ENCODE measurements around the gene TEX13D.

The TEX13D gene

DNA sequence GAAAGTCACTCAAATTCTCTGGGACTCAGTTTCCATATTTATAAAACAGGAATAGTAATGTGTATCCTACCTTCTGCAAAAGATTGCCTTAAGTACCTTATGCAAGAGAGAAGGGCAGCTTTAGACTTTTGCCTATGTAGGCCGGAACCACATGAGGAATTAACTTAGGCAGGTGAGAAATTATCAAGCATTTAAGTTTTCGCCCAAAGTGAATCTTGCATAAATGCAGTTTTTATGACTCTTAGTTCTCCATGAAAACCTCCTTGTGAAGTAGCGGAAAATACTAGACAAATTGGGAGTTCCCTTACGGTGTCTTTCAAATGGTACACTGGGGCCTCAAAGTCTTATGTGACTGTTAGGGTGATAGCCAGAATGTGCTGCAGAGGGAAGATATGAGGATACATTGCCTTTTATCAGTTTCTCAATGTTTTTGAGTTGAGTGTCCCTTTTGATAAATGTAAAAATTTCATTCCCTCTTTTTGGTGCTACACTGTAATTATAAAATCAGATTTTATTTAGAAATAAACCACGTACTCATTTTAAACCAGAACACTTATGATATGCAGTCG lies 16.5 kb downstream of the TEX13D start:
- DNase-seq (ENCODE audit: low read depth): no peak

DNA sequence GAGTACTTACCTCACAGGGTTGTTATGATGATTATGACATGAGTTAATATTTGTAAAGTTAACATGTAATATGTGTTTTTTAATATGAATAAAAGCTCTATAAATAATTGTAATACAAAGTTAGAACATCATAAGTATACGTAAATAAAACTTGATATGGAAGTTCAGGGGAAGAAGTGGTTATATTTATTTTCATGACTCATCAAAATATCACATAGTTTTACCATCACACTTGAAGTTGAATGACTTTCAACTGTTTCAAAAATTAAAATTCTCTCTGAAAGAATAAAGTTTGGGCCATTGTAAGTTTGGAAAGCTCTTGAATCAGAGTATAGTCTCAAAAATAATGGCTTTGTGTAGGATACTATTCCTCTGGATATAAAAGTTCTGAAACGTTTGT lies 22.2 kb downstream of the TEX13D start:
- no peak for DNase-seq (ENCODE audit: low read depth)

GRCh38 chrX:124358800-124359383 lies 26.4 kb downstream of the TEX13D start:
- no peak for DNase-seq (ENCODE audit: low read depth)

- DNase-seq (ENCODE audit: low read depth): no peak
Measured at GRCh38 chrX:124362072-124362471, 29.6 kb downstream of the TEX13D start.

DNA sequence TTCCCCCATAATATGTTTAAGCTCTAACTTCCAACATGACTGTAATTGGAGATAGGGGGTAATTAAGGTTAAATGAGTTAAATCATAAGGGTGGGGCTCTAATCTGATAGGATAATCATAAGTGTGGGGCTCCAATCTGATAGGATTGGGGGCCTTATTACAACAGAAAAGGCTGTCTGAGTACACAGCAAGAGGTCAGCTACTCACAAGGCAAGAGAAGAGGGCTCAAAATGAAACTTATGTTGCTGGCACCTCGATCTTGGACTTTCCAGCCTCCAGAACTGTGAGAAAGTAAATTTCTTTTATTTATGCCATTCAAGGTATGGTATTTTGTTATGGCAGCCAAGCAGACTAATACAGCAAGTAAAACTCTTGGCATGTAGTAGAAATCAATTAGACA lies 30.3 kb downstream of the TEX13D start:
- no peak for DNase-seq (ENCODE audit: low read depth)

DNA sequence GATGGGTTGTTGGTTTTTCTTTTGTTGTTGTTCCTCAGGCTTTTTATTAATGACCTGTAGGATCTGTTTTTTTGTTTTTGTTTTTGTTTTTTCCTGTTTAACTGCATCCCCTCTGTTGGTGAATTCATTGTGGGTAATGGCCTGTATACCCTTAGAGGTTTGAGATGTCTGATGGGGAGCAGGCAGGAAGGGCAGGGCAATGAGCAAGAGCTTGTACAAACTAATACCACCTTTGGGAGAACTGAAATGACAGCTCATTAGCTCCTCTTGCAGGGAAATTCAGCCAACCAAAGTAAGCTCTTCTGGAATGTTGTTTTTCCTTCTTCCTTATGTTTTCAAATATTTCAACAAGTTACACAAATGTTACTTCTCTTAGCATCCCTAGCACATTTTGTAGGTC lies 37.3 kb downstream of the TEX13D start:
- no peak for DNase-seq (ENCODE audit: low read depth)

DNA sequence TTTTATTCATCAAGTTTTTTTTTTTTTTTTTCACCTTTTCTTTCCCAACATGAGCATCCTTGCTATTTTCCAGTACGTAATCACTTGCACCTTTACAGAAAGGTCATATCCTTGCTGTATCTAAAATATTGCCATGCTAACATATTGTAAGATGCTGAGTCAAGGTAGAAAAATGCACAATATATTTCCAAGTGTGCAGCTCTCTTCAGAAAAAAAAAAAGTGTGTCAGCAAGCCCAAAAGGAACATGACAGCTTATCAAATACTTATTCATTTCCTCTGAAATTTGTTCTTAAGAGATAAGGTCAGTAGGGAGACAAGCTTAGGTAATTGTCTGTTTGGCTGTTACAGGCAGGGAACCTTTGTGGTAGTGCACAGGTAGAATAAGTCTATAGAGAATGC lies 40.9 kb downstream of the TEX13D start:
- DNase-seq (ENCODE audit: low read depth): no peak

DNA sequence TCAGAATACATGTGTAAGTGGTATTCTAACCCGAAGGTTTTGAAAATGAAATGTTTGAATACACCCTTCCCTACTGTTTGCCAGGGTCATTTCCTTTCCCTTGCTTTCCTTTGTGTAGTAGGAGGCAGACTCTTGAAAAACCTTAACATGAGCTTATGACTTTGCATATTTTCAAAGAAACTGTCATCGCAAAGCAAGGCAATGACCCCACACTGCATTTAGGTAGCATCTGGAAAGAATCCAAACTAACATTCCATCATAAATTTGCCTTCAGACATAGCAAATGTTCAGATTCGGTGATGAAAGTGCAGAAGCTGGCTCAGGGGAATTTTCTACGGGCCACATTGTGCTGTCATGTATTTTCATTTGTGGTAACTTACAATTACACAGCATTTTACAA lies 46.2 kb downstream of the TEX13D start:
- DNase-seq (ENCODE audit: low read depth): no peak

GRCh38 chrX:124383354-124383753 lies 50.9 kb downstream of the TEX13D start:
- no peak for DNase-seq (ENCODE audit: low read depth)

GRCh38 chrX:124386401-124386800 lies 53.9 kb downstream of the TEX13D start:
- DNase-seq (ENCODE audit: low read depth): no peak

Data from activated T-helper 9 cell treated with anti-CD3 and anti-CD28 coated beads, Interleukin-2, amount 50 U/mL, for 16 hours (primary cell).